Measurements from ENCODE around the gene PPARG.

DNA sequence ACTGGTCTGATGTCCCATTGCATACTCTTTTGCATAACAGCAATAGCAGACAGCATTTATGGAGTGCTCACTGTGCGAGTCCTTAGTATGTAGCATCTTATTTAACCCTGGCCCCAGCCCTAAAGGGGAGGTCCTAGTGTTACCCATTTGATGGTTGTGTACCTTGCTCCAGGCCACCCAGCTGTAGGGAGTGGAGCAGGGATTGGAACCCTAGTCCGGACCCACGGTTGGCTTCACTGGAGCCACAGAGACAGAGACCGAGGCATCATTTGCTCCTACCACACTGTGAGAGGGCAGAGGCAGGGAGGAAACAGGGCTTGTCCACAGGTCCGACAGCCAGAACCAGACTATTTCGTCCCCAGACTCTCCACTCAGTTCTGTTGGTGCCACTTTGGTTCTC lies 179.4 kb downstream of the PPARG start:
- TF ChIP-seq, protein P1, sequence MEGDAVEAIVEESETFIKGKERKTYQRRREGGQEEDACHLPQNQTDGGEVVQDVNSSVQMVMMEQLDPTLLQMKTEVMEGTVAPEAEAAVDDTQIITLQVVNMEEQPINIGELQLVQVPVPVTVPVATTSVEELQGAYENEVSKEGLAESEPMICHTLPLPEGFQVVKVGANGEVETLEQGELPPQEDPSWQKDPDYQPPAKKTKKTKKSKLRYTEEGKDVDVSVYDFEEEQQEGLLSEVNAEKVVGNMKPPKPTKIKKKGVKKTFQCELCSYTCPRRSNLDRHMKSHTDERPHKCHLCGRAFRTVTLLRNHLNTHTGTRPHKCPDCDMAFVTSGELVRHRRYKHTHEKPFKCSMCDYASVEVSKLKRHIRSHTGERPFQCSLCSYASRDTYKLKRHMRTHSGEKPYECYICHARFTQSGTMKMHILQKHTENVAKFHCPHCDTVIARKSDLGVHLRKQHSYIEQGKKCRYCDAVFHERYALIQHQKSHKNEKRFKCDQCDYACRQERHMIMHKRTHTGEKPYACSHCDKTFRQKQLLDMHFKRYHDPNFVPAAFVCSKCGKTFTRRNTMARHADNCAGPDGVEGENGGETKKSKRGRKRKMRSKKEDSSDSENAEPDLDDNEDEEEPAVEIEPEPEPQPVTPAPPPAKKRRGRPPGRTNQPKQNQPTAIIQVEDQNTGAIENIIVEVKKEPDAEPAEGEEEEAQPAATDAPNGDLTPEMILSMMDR (IDR thresholded peaks at IDR 0.05 in 8 of 11, conservative IDR thresholded peaks at IDR 0.05 in 3 of 11), result no peak
- no peak for TF ChIP-seq POLR2A (IDR thresholded peaks at IDR 0.05)

Data from spleen (tissue), 7 donors.